SK-N-SH treated with all-trans-retinoic acid at 6 μM for 48 hours (cell line): Measurements from ENCODE around the gene MIPEP.

Experiments
- ARNTL ChIP-seq: fragments of 450-650 bp; formaldehyde crosslinking; IDR thresholded peaks from 2 replicates; pipeline ENCODE4 v1.5.0; 2020; ENCODE audit warnings: low read depth, mild to moderate bottlenecking, moderate library complexity, borderline replicate concordance
- TOX ChIP-seq: fragments of 250-450 bp; sonication (Bioruptor Pico); IDR thresholded peaks from 2 replicates; pipeline ENCODE4 v1.8.0; 2021; ENCODE audit warnings: mild to moderate bottlenecking, moderate library complexity, borderline replicate concordance

DNA sequence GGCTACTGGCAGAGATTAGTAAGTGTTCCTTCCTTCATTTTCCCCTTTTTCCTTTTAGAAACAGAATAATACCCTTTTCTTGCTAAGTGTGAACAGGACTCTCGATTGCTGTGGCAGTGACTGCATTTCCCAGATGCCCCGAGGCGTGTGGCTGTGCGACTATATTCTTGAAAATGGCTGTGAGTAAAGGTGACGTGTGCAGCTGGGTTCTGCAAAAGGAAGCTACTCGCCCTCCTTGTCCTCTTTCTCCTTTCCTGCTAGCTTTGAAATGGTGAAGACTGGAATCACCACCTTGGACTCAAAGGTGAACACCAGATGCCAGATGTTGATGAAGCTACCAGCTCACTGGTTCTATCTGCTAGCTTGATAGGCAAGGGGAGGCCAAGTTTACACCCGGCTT lies 121.4 kb downstream of the MIPEP start:
- TF ChIP-seq TOX (CRISPR knock-in tag) (no peak), ARNTL (CRISPR knock-in tag) (no peak)
